HG02852 (cell line): ENCODE data around the gene FGF10.

Experiments used
- ATAC-seq: cut with Tn5 transposase; IDR thresholded peaks from one replicate; pipeline ENCODE4 v1.9.1; 2021; ENCODE audit warnings: mild to moderate bottlenecking, moderate library complexity; ENCODE audit not compliant: unreplicated experiment

The FGF10 gene

GRCh38 chr5:44358421-44358820, 30.8 kb downstream of the FGF10 start:
- no peak for ATAC-seq

GRCh38 chr5:44356231-44356630, 33.0 kb downstream of the FGF10 start:
- ATAC-seq = no peak

- no peak for ATAC-seq
Measured at GRCh38 chr5:44345871-44346270, 43.3 kb downstream of the FGF10 start.

- peak; percentile 70 for ATAC-seq
Measured at GRCh38 chr5:44336708-44337107, 52.5 kb downstream of the FGF10 start.

- ATAC-seq = no peak
Measured at GRCh38 chr5:44334622-44335021, 54.6 kb downstream of the FGF10 start.

- ATAC-seq = peak; percentile 52
Measured at GRCh38 chr5:44332285-44332971, 56.8 kb downstream of the FGF10 start.

GRCh38 chr5:44331471-44332050, 57.7 kb downstream of the FGF10 start:
- ATAC-seq = no peak

GRCh38 chr5:44329716-44330115, 59.5 kb downstream of the FGF10 start:
- ATAC-seq = no peak

GRCh38 chr5:44321144-44321725, 68.0 kb downstream of the FGF10 start:
- ATAC-seq = no peak

GRCh38 chr5:44320188-44320587, 69.0 kb downstream of the FGF10 start:
- no peak for ATAC-seq

- ATAC-seq = no peak
Measured at GRCh38 chr5:44318883-44319282, 70.3 kb downstream of the FGF10 start.

GRCh38 chr5:44312374-44312773, 76.8 kb downstream of the FGF10 start:
- ATAC-seq = no peak

GRCh38 chr5:44300551-44300950, 88.7 kb downstream of the FGF10 start:
- ATAC-seq = no peak

- ATAC-seq = no peak
Measured at GRCh38 chr5:44299394-44299793, 89.8 kb downstream of the FGF10 start.

- no peak for ATAC-seq
Measured at GRCh38 chr5:44294516-44294915, 94.7 kb downstream of the FGF10 start.

- no peak for ATAC-seq
Measured at GRCh38 chr5:44292736-44293135, 96.5 kb downstream of the FGF10 start.

GRCh38 chr5:44278469-44278868, 110.8 kb downstream of the FGF10 start:
- no peak for ATAC-seq

GRCh38 chr5:44275908-44276307, 113.3 kb downstream of the FGF10 start:
- ATAC-seq = no peak

GRCh38 chr5:44275329-44275728, 113.9 kb downstream of the FGF10 start:
- ATAC-seq = no peak

- no peak for ATAC-seq
Measured at GRCh38 chr5:44267909-44268308, 121.3 kb downstream of the FGF10 start.

- ATAC-seq = no peak
Measured at GRCh38 chr5:44266882-44267576, 122.2 kb downstream of the FGF10 start.

GRCh38 chr5:44265713-44266112, 123.5 kb downstream of the FGF10 start:
- ATAC-seq = no peak
